B cell (primary cell): Measurements from ENCODE around the gene GGTLC1. TPM values are rescaled to one million over a fixed set of nuclear protein-coding genes. Genes with fewer than 3 reads are reported as not detected.

Experiments used
- ATAC-seq: fragments of 200-7000 bp; cut with Tn5 transposase; one replicate; pipeline ENCODE4 v1.10.0; 2021; ENCODE audit warnings: low read depth, mild to moderate bottlenecking, moderate number of reproducible peaks, moderate library complexity
- CTCF ChIA-PET: fragments of 350-600 bp; sonication (Branson Sonifier 250); formaldehyde crosslinking; loops from one replicate; lab custom pipeline; 2021; ENCODE audit warnings: antibody characterized with exemption, inconsistent platforms; lab: Charles Lee
- POLR2A ChIA-PET: fragments of 350-600 bp; sonication (Branson Sonifier 250); formaldehyde crosslinking; loops from one replicate; lab custom pipeline; 2021; ENCODE audit warnings: antibody characterized with exemption; lab: Charles Lee
- DNase-seq: peaks from one replicate; pipeline ENCODE4 v3.0.0; 2013
- H2AFZ ChIP-seq: 2 replicates; pipeline ENCODE4 v1.6.1; 2012; ENCODE audit warnings: mild to moderate bottlenecking, low read depth, low read length; ENCODE audit not compliant: insufficient read depth, poor library complexity, severe bottlenecking
- H3K27ac ChIP-seq, 2 donors: 1 replicate in 1 of 2; 2 replicates in 1 of 2; pipeline ENCODE4 v1.5.1; 2012 to 2013; ENCODE audit warnings: low read length in 2 of 2, mild to moderate bottlenecking in 2 of 2, moderate library complexity in 1 of 2
- H3K27me3 ChIP-seq, 4 experiments: fragments of 200-600 bp in 1 of 4; sonication (generic) in 1 of 4; replicated peaks in 1 of 4; 1 replicate in 2 of 4; 2 replicates in 2 of 4; pipeline versions ENCODE4 v1.6.1 to v1.7.0; 2013 to 2016; ENCODE audit warnings: low read length in 3 of 4, mild to moderate bottlenecking in 2 of 4, mixed read lengths in 1 of 4, moderate library complexity in 1 of 4; ENCODE audit not compliant: insufficient read depth in 4 of 4, control insufficient read depth in 3 of 4; ENCODE audit errors: control extremely low read depth in 1 of 4
- H3K36me3 ChIP-seq, 2 experiments: replicated peaks in 1 of 2; 1 replicate in 1 of 2; 2 replicates in 1 of 2; pipeline versions ENCODE4 v1.6.1 to v1.7.1; 2013; ENCODE audit warnings: low read length in 1 of 2; ENCODE audit not compliant: insufficient read depth in 2 of 2, control insufficient read depth in 1 of 2; ENCODE audit errors: control extremely low read depth in 1 of 2, extremely low read depth in 1 of 2
- H3K4me1 ChIP-seq, 2 donors: fragments of 200-600 bp in 1 of 2; sonication (generic) in 1 of 2; 1 replicate in 1 of 2; 2 replicates in 1 of 2; pipeline versions ENCODE4 v1.5.1 to v1.6.1; 2013 to 2017; ENCODE audit warnings: low read length in 2 of 2; ENCODE audit not compliant: control insufficient read depth in 2 of 2, insufficient read depth in 2 of 2
- H3K4me2 ChIP-seq: replicated peaks from 2 replicates; pipeline ENCODE3; 2012; ENCODE audit warnings: mild to moderate bottlenecking, low read depth, low read length; ENCODE audit not compliant: poor library complexity, severe bottlenecking
- H3K4me3 ChIP-seq, 5 experiments: fragments of 200-600 bp in 1 of 5; sonication (generic) in 1 of 5; 1 replicate in 3 of 5; 2 replicates in 2 of 5; pipeline versions ENCODE4 v1.5.1 to v1.7.0; 2011 to 2016; ENCODE audit warnings: low read length in 4 of 5, mild to moderate bottlenecking in 4 of 5, low read depth in 2 of 5, control low read depth in 1 of 5, moderate library complexity in 1 of 5; ENCODE audit not compliant: insufficient read depth in 1 of 5; ENCODE audit errors: control extremely low read depth in 1 of 5, extremely low read depth in 1 of 5
- H3K79me2 ChIP-seq: fragments of 200-600 bp; sonication (generic); one replicate; pipeline ENCODE4 v1.6.0; 2016; ENCODE audit warnings: low read length; ENCODE audit not compliant: control insufficient read depth, insufficient read depth
- H3K9ac ChIP-seq: fragments of 200-600 bp; sonication (generic); 2 replicates; pipeline ENCODE4 v1.6.1; 2017; ENCODE audit warnings: mild to moderate bottlenecking, low read length, moderate library complexity
- H3K9me3 ChIP-seq, 3 donors: one replicate each; pipeline versions ENCODE4 v1.6.1 to v1.7.1; 2013; ENCODE audit warnings: low read length in 2 of 3; ENCODE audit not compliant: control insufficient read depth in 2 of 3, insufficient read depth in 1 of 3; ENCODE audit errors: control extremely low read depth in 1 of 3
- H4K20me1 ChIP-seq: 2 replicates; pipeline ENCODE4 v1.6.0; 2012; ENCODE audit warnings: mild to moderate bottlenecking, low read length; ENCODE audit not compliant: insufficient read depth, control insufficient read depth, poor library complexity, severe bottlenecking
- H3K27ac Mint-ChIP-seq: one replicate; pipeline ENCODE4 v1.8.0; 2021; ENCODE audit warnings: mixed read lengths
- H3K27me3 Mint-ChIP-seq: one replicate; pipeline ENCODE4 v1.8.0; 2021; ENCODE audit warnings: mixed read lengths
- H3K4me1 Mint-ChIP-seq: one replicate; pipeline ENCODE4 v1.8.0; 2021; ENCODE audit warnings: mixed read lengths
- H3K4me3 Mint-ChIP-seq: one replicate; pipeline ENCODE4 v1.8.0; 2021; ENCODE audit warnings: mixed read lengths
- H3K9me3 Mint-ChIP-seq: one replicate; pipeline ENCODE4 v1.8.0; 2022; ENCODE audit warnings: mixed read lengths; ENCODE audit not compliant: insufficient read depth
- CTCF ChIP-seq: fragments of 200-600 bp; IDR thresholded peaks from one replicate; pipeline ENCODE4 v1.8.0; 2022; ENCODE audit warnings: antibody characterized with exemption, mild to moderate bottlenecking
- EZH2 ChIP-seq: IDR thresholded peaks from 2 replicates; pipeline ENCODE4 v1.6.1; 2012; ENCODE audit warnings: borderline replicate concordance, low read depth, mild to moderate bottlenecking, moderate library complexity, low read length; ENCODE audit not compliant: insufficient read depth, poor library complexity, severe bottlenecking
- WGBS: methylation state at CpG from one replicate; pipeline ENCODE4 v1.1.5; 2013; ENCODE audit warnings: missing lambda C conversion rate; ENCODE audit not compliant: insufficient coverage; 5-methylcytosine and 5-hydroxymethylcytosine counted together
- intact Hi-C: fragments of 100-400 bp; cut with micrococcal nuclease; formaldehyde crosslinking; loops from one replicate; pipeline ENCODE4 v1.10.0; 2022
- polyA plus RNA-seq: library from polyadenylated mRNA; depleted of rRNA; stranded (reverse); fragments of >200 nt; gene quantifications from 2 replicates; pipeline ENCODE4 v1.2.3, GENCODE V29; 2012
- total RNA-seq, 2 donors: library from RNA; stranded (reverse); fragments of 120-200 nt in 1 of 2; gene quantifications; 1 replicate in 1 of 2; 2 replicates in 1 of 2; pipeline versions ENCODE4 v1.2.3 to v1.2.4, GENCODE V29; 2013 to 2022

Gene GGTLC1
- total and polyA plus RNA-seq, 2 donors (not counting 1 experiment from before 2014, with no cell fraction given), result not detected

GRCh38 chr20:24006626-24007025, 18.0 kb upstream of the GGTLC1 start:
- no peak overlapping the region for H3K27ac ChIP-seq
- 100% methylated on average over 7 of the region's 7 CpGs for WGBS
- H3K9me3 ChIP-seq, result no peaks in the 10 kb centered on the region
- H4K20me1 ChIP-seq, result no peaks in the 10 kb centered on the region
- H3K79me2 ChIP-seq, result no peaks in the 10 kb centered on the region
- H3K27me3 Mint-ChIP-seq, result no peaks in the 10 kb centered on the region
- H3K4me1 Mint-ChIP-seq, result no peaks in the 10 kb centered on the region
- H3K27ac Mint-ChIP-seq, result no peak overlapping the region
- ChIA-PET CTCF (interaction anchor here (1.4 kb wide), 1 partner anchor 10 kb away, joined by 3 read pairs; no protein-coding TSS in a partner anchor), POLR2A (no interaction called here)
- H3K4me2 ChIP-seq, result no peak overlapping the region
- H3K9me3 Mint-ChIP-seq, result no peaks in the 10 kb centered on the region
- ATAC-seq, result no peak
- intact Hi-C loops, result no loop called here
- TF ChIP-seq EZH2 (no peak), CTCF (no peak)
- no peak overlapping the region for H3K4me3 ChIP-seq
- H3K9ac ChIP-seq, result no peak overlapping the region
- no peaks in the 10 kb centered on the region for H3K27me3 ChIP-seq
- H2AFZ ChIP-seq, result no peak overlapping the region
- no peak for DNase-seq
- no peak overlapping the region for H3K4me3 Mint-ChIP-seq
- no peaks in the 10 kb centered on the region for H3K4me1 ChIP-seq
- no peaks in the 10 kb centered on the region for H3K36me3 ChIP-seq

GRCh38 chr20:24004471-24004870, 15.9 kb upstream of the GGTLC1 start:
- no peaks in the 10 kb centered on the region for H3K9me3 ChIP-seq
- no peak overlapping the region for H3K27ac ChIP-seq
- no peaks in the 10 kb centered on the region for H3K79me2 ChIP-seq
- TF ChIP-seq CTCF (no peak), EZH2 (no peak)
- H3K4me1 ChIP-seq, result no peaks in the 10 kb centered on the region
- H3K9me3 Mint-ChIP-seq, result no peaks in the 10 kb centered on the region
- no peaks in the 10 kb centered on the region for H3K36me3 ChIP-seq
- no peaks in the 10 kb centered on the region for H3K27me3 ChIP-seq
- POLR2A ChIA-PET, result no interaction called here
- ATAC-seq (no peak), DNase-seq (no peak)
- H3K4me1 Mint-ChIP-seq, result no peaks in the 10 kb centered on the region
- CTCF ChIA-PET, result no interaction called here
- H3K27ac Mint-ChIP-seq, result no peak overlapping the region
- WGBS, result 94% methylated on average over 8 of the region's 9 CpGs
- H4K20me1 ChIP-seq, result no peaks in the 10 kb centered on the region
- no peaks in the 10 kb centered on the region for H3K27me3 Mint-ChIP-seq
- no peak overlapping the region for H3K4me2 ChIP-seq
- no peak overlapping the region for H3K4me3 Mint-ChIP-seq
- H3K9ac ChIP-seq, result no peak overlapping the region
- intact Hi-C loops, result no loop called here
- H3K4me3 ChIP-seq, result no peak overlapping the region
- H2AFZ ChIP-seq, result no peak overlapping the region
